T-helper 17 cell (primary cell): ENCODE data around the gene MXI1. TPM values are rescaled to one million over a fixed set of nuclear protein-coding genes. Genes with fewer than 3 reads are reported as not detected.
A peak's percentile ranks its signal among the peaks of the same experiment; 100 is the strongest.

Experiments used
- ATAC-seq: fragments of 150-1000 bp; cut with Tn5 transposase; 2 replicates; pipeline ENCODE4 v1.10.0; 2021; ENCODE audit warnings: mild to moderate bottlenecking, moderate library complexity
- DNase-seq, 3 donors: peaks; one replicate each; pipeline versions ENCODE4 v3.0.0 to v3.0.0-alpha.2; 2020 to 2021
- H3K9me3 ChIP-seq: one replicate; pipeline ENCODE4 v1.7.0; 2013; ENCODE audit warnings: low read length, mild to moderate bottlenecking; ENCODE audit not compliant: control insufficient read depth, poor library complexity, severe bottlenecking
- H3K27ac Mint-ChIP-seq: one replicate; pipeline ENCODE4 v1.8.0; 2022; ENCODE audit warnings: mild to moderate bottlenecking, moderate library complexity, mixed read lengths
- H3K27me3 Mint-ChIP-seq: one replicate; pipeline ENCODE4 v1.8.0; 2022; ENCODE audit warnings: mixed read lengths
- H3K36me3 Mint-ChIP-seq: one replicate; pipeline ENCODE4 v1.8.0; 2022; ENCODE audit warnings: low read depth, mixed read lengths
- H3K4me1 Mint-ChIP-seq: one replicate; pipeline ENCODE4 v1.8.0; 2022; ENCODE audit warnings: mild to moderate bottlenecking, mixed read lengths
- H3K4me3 Mint-ChIP-seq: one replicate; pipeline ENCODE4 v1.8.0; 2022; ENCODE audit warnings: mild to moderate bottlenecking, moderate library complexity, mixed read lengths
- total RNA-seq, 4 donors: library from RNA in 2 of 4; stranded (reverse) in 2 of 4; gene quantifications; one replicate each; pipeline ENCODE4 v1.2.3 and lab custom pipeline; 2022 to 2026

The MXI1 gene
- total RNA-seq, 2 donors from 2014 or later = 43.2 to 48.8 TPM

DNA sequence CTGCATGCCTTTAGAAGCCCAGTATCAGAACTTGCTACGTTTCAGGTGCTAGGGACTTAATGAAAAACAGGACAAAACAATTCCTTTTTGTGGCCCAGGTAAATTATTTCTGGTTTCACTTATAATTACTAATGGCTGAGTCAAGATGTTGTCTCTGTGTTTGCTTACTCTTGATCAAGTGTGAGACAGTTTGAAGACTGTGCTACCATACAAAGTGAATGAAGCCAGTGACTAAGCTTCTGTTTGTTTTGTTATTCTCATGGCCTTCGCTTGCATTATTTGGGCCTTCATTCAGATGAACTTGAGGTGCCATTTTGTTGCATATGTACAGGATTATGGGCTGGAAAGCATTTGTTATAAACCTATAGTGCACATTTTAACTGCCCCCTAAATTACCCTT, 79.4 kb downstream of the MXI1 start:
- ATAC-seq (no peak), DNase-seq (no peak)
- Mint-ChIP-seq H3K36me3 (peaks cover 3% of the 10 kb centered on the region), H3K4me1 (peaks cover 7% of the 10 kb centered on the region), H3K4me3 (no peak overlapping the region), H3K27me3 (no peaks in the 10 kb centered on the region), H3K27ac (no peak overlapping the region)
- no peaks in the 10 kb centered on the region for H3K9me3 ChIP-seq

DNA sequence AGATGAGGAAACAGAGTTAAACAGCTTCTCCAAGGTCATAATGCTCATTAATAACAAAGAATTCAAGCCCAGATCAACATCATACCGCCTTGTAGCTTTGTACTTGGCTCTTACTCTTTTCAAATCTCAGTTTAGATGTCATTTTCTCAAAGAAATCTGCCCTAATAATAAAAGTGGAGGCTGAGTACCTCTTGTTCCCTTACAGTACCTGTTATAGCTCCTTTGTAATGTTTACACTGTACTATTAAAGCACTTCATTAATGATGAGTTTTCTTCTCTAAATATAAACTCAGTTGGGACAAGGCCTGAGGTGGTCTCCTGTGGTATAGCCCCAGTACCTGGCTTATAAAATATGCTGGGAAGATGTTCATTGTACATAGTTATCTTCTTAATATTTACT, 89.6 kb downstream of the MXI1 start:
- Mint-ChIP-seq H3K27ac (peak overlapping the region; percentile 75), H3K4me3 (peak overlapping the region; percentile 12), H3K27me3 (no peaks in the 10 kb centered on the region), H3K4me1 (peaks cover 25% of the 10 kb centered on the region), H3K36me3 (peaks cover 11% of the 10 kb centered on the region)
- DNase-seq = no peak
- no peak for ATAC-seq
- H3K9me3 ChIP-seq = no peaks in the 10 kb centered on the region

DNA sequence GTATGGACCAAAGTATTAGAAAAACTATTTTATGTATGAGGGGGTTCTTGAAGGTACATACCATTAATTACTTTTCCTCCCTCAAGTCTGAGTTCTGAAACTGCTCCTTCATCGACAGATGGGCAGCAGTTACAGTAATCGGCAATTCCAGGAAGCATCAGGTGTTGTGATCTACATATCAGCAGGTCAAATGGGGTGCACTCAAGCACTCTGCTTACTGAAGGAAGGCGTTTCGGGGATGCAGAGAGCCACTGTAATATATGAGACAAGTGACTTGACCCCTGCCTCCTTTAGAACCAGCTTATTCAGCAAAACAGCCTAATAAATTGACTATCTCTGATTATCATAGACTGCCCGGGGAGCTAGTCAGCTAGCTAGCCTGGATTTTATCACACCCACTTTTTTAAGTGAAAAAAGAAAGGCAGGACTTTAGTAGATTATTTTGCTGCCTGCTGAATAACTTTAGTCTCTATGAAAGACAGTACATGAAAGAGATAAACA, 93.1 kb downstream of the MXI1 start:
- H3K4me3 Mint-ChIP-seq = no peak overlapping the region
- H3K4me1 Mint-ChIP-seq = peaks cover 32% of the 10 kb centered on the region
- ATAC-seq (no peak), DNase-seq (no peak)
- peaks cover 15% of the 10 kb centered on the region for H3K36me3 Mint-ChIP-seq
- no peaks in the 10 kb centered on the region for H3K27me3 Mint-ChIP-seq
- H3K9me3 ChIP-seq = no peaks in the 10 kb centered on the region
- H3K27ac Mint-ChIP-seq = peak overlapping the region; percentile 65

DNA sequence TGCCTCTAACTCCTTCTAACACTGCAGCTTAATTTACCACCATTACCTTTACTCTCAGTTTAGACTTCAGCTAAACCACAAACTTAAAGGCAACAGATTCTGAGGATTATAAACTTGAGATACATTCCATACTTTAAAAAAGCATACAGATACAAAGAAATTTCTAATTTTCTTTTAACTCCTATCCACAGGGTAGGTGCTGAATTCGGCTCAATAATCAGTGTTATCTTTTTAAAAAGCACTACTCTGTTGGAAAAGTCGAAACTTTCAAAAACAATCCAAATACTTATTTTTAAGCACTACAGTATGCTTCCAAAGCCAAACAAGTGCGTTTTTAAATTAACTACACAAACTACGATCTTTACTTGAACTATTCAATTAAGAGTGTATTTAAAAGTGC, 96.3 kb downstream of the MXI1 start:
- DNase-seq = no peak
- ATAC-seq = no peak
- H3K9me3 ChIP-seq = no peaks in the 10 kb centered on the region
- Mint-ChIP-seq H3K36me3 (peaks cover 6% of the 10 kb centered on the region), H3K27ac (peak overlapping the region; percentile 93), H3K27me3 (no peaks in the 10 kb centered on the region), H3K4me1 (peaks cover 25% of the 10 kb centered on the region), H3K4me3 (peak overlapping the region; percentile 89)

DNA sequence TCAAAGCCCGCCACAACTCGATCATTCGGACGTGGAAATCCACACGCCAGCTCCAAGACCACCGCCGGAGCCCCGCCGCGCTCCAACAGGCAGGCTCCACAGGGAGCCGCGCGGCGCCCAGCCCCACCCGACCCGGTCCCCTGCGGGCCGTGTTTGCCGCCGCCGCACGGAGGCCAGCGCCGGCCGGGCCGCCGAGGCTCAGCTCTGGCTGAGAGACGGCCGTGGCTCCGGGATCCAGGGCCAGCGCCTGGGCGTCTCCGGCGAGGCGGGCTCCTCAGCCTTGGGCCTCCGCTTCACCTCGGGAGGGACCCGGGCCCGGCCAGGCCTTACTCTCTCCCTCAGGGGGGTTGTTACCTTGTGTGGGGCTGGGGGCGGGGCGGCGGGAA, 97.0 kb downstream of the MXI1 start:
- H3K4me1 Mint-ChIP-seq = peaks cover 25% of the 10 kb centered on the region
- H3K27ac Mint-ChIP-seq = peak overlapping the region; percentile 93
- H3K4me3 Mint-ChIP-seq = peak overlapping the region; percentile 94
- no peak for DNase-seq
- no peaks in the 10 kb centered on the region for H3K27me3 Mint-ChIP-seq
- H3K9me3 ChIP-seq = no peaks in the 10 kb centered on the region
- peak; percentile 53 for ATAC-seq
- peaks cover 6% of the 10 kb centered on the region for H3K36me3 Mint-ChIP-seq

DNA sequence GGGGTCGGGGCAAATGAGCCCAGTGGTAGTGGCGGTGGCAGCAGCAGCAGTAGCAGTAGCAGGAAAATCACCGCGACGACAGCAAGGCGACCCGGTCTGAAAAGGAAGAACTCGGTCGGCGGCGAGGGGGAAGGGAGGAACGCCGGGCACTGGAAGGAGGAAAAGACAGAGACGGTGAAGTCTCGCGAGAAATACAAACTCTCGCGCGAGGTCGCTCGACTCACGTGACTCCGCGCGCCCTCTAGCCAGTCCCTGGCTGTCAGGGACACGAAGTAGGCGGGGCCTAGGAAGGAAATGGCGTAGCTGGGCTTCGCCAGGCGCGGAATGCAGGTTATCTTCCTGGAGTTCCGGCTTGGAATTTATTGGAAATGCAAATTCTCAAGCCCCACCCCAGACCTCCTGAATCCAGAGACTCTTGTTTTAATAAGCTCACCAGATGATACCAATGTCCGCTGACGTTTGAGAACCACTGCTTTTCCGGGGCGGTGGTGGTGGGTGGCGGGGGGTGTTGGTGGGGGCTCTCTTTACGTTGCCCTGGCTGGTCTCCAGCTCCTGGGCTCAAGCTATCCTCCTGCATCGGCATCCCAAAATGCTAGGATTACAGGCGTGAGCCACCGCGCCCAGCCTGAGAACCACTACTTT, 97.5 kb downstream of the MXI1 start, which contains the start of gene SMNDC1:
Gene SMNDC1, minus strand, starts transcription at position 141 of the 642 bp plus-strand sequence. CDS start 1,333 bp downstream, outside the sequence.
- Mint-ChIP-seq H3K27ac (peak within 1 kb of the TSS; percentile 93), H3K4me1 (peaks cover 25% of the 10 kb centered on the region), H3K27me3 (no peaks in the 10 kb centered on the region), H3K4me3 (peak within 1 kb of the TSS; percentile 94), H3K36me3 (peaks cover 6% of the 10 kb centered on the region)
- H3K9me3 ChIP-seq = no peaks in the 10 kb centered on the region
- DNase-seq (peak; percentile 90 to 95 (median 94)), ATAC-seq (peak; percentile 90)

DNA sequence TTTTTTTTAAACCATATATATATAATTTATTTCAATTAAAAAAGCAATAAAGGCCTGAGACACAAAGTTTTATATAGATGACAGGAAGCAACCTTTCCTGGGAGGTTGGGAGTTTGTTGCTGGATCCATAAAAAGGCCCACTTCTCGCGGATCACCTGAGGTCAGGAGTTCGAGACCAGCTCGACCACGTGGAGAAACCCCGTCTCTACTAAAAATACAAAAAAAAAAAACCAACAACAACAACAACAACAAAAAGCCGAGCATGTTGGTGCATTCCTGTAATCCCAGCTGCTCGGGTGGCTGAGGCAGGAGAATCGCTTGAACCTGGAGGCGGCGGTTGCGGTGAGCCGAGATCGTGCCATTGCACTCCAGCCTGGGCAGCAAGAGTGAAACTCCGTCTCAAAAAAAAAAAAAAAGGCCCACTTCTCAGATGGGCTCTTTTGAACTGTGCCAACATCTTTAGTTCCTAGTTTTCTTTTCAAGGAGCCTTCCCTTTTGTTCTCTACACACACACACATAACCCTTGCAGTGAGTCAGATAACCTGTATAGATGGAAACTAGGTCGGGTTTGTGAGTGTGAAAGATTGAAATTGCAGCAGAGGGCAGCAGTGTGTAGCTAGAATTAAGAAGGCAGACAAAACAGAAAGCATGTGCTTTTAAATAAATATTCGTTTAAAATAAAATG, 98.5 kb downstream of the MXI1 start:
- DNase-seq = peak in 1 of 3 donors; percentile 32
- no peaks in the 10 kb centered on the region for H3K9me3 ChIP-seq
- Mint-ChIP-seq H3K36me3 (peaks cover 6% of the 10 kb centered on the region), H3K27me3 (no peaks in the 10 kb centered on the region), H3K4me1 (peaks cover 23% of the 10 kb centered on the region), H3K27ac (peak overlapping the region; percentile 93), H3K4me3 (peak overlapping the region; percentile 94)
- ATAC-seq = peak; percentile 66

DNA sequence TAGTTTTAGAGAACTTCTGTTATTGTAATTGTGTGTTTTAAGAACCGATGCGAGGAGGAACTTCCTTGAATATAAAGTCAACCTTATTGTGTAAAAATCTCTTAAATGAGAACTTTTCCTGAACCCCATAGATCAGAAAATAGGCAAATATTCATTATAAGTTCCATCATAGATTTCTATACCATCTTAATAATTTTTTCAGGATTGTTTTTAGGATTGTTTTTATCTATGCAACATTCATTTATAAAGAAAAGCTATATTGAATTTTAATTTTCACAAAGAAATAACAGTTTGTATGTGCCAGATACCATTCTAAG, 99.0 kb downstream of the MXI1 start:
- ATAC-seq (no peak), DNase-seq (no peak)
- H3K4me1 Mint-ChIP-seq = peaks cover 21% of the 10 kb centered on the region
- peak overlapping the region; percentile 93 for H3K27ac Mint-ChIP-seq
- H3K27me3 Mint-ChIP-seq = no peaks in the 10 kb centered on the region
- H3K9me3 ChIP-seq = no peaks in the 10 kb centered on the region
- peak overlapping the region; percentile 94 for H3K4me3 Mint-ChIP-seq
- H3K36me3 Mint-ChIP-seq = peaks cover 4% of the 10 kb centered on the region

DNA sequence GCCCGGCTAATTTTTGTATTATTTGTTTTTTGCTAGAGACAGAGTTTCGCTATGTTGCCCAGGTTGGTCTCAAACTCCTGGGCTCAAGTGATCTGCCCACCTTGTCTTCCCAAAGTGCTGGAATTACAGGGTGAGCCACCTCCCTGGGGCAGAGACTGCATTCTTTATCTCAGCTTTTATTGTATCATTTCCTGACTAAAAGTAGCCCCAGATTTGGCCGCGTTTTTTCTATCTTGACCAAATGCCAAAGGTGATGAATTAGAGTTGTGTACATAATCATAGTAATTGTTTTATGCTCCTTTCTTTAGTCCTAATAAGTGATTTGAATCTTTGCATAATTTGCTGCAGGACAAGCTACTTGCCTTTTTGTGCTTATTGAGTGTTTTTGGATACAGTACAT, 100.4 kb downstream of the MXI1 start:
- Mint-ChIP-seq H3K4me3 (no peak overlapping the region), H3K36me3 (peaks cover 4% of the 10 kb centered on the region), H3K27ac (no peak overlapping the region), H3K4me1 (peaks cover 15% of the 10 kb centered on the region), H3K27me3 (no peaks in the 10 kb centered on the region)
- no peak for ATAC-seq
- DNase-seq = no peak
- H3K9me3 ChIP-seq = no peaks in the 10 kb centered on the region

DNA sequence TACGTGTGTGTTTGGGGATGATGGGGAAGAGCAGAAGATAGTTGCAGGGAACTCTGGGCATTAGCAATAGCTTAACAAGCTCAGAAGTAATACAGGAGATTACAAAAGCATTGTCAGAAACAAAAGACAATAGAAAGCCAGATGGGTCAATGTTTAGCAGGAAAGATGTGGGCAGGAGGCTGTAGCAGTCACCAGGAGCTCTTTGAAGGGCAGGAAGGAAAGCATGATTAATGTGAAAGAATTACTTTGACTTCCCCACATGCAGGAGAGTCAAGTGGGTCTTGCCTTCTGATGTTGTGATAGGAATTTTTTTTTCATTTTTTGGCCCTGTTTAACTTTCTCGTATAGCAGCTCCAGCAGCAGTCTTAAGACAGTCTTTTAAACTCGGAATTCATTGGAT, 103.3 kb downstream of the MXI1 start:
- ATAC-seq (no peak), DNase-seq (no peak)
- Mint-ChIP-seq H3K27me3 (no peaks in the 10 kb centered on the region), H3K27ac (peak overlapping the region; percentile 24), H3K4me1 (peaks cover 7% of the 10 kb centered on the region), H3K4me3 (no peak overlapping the region), H3K36me3 (no peaks in the 10 kb centered on the region)
- H3K9me3 ChIP-seq = no peaks in the 10 kb centered on the region

DNA sequence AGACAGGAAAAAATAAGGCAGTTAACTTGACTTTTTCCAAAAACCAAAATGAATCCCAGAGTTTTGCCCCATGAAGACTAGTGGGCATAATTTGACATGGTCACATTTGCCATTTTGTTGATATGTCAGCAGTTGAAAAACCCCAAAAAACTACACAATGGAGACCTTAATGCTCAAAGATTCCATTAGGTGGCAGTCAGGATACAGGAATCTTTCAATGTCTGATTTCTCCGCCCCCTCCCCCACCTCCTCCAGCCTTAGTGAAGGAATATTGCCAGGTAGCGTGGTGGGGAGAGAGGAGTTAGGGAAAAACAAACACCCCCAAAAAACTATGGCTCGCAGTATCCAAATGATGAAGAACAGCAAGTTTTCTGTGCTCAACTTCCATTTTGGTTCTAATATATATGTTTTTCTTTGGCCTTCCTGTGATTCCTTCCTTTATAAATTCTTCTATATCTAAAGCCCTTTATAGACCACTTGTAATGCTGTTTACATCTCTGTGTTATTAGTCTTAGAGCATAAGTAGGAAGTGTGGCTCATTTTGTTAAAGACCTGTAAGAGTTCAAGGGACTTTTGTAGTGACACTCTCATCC, 104.0 kb downstream of the MXI1 start:
- DNase-seq = no peak
- H3K4me1 Mint-ChIP-seq = peaks cover 4% of the 10 kb centered on the region
- no peaks in the 10 kb centered on the region for H3K9me3 ChIP-seq
- no peaks in the 10 kb centered on the region for H3K36me3 Mint-ChIP-seq
- no peak overlapping the region for H3K27ac Mint-ChIP-seq
- no peak overlapping the region for H3K4me3 Mint-ChIP-seq
- H3K27me3 Mint-ChIP-seq = peaks cover 5% of the 10 kb centered on the region
- ATAC-seq = peak; percentile 83

DNA sequence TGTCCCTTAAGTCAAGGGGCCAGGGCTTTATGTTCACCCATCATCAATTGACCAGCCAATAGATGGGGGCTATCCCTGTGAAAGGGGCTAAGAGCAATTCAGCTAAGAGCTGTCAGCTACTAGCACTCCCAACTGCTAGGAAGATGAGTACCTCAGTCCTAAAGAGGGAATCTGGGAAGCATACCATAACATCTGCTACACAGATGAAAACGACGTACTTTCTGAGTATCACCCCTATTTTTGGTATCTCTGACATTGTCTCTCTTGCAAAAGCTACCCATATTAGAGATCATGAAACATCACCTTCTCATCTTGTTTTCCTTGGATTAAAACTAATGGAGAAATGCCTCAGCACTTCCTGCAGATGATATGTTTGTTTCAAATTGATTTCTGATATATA, 104.8 kb downstream of the MXI1 start:
- ATAC-seq (no peak), DNase-seq (no peak)
- H3K36me3 Mint-ChIP-seq = no peaks in the 10 kb centered on the region
- H3K4me1 Mint-ChIP-seq = peaks cover 4% of the 10 kb centered on the region
- no peak overlapping the region for H3K27ac Mint-ChIP-seq
- no peaks in the 10 kb centered on the region for H3K9me3 ChIP-seq
- H3K4me3 Mint-ChIP-seq = no peak overlapping the region
- peaks cover 5% of the 10 kb centered on the region for H3K27me3 Mint-ChIP-seq

DNA sequence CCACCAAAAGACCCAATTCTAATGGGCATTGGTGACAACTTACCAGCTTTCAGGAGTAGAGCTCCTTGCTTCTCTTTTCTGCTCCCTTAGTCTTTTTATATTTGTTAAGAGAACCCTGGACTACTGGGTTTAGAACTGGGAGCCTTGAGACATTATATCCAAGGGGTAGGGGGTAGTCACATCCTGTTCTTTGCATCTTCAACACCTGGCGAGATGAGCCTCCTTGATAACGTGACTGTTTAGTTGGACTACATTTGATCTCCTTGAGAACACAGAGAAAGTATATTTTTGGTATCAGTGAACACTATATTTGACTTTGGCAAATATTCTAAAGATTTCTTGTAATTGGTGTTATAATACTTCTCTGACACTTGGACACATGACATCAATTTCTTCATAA, 106.3 kb downstream of the MXI1 start:
- H3K27ac Mint-ChIP-seq = no peak overlapping the region
- peaks cover 14% of the 10 kb centered on the region for H3K27me3 Mint-ChIP-seq
- H3K9me3 ChIP-seq = no peaks in the 10 kb centered on the region
- no peak for ATAC-seq
- DNase-seq = no peak
- H3K4me1 Mint-ChIP-seq = peaks cover 4% of the 10 kb centered on the region
- H3K4me3 Mint-ChIP-seq = no peak overlapping the region
- H3K36me3 Mint-ChIP-seq = peaks cover 2% of the 10 kb centered on the region
